EL (cell line): ENCODE data around the gene NCK2.

Experiments used
- DNase-seq: peaks from one replicate; pipeline ENCODE4 v3.0.0-alpha.2; 2016

Gene NCK2

GRCh38 chr2:105877945-105878344 is 133.2 kb downstream of the NCK2 start:
- no peak for DNase-seq

GRCh38 chr2:105879106-105879802 is 134.5 kb downstream of the NCK2 start:
- no peak for DNase-seq

GRCh38 chr2:105879803-105880300 is 135.1 kb downstream of the NCK2 start:
- DNase-seq: no peak

GRCh38 chr2:105880637-105881036 is 135.9 kb downstream of the NCK2 start:
- no peak for DNase-seq

- no peak for DNase-seq
Measured at GRCh38 chr2:105881286-105882136, 136.8 kb downstream of the NCK2 start.

GRCh38 chr2:105882341-105882740 is 137.6 kb downstream of the NCK2 start:
- DNase-seq: no peak

- DNase-seq: no peak
Measured at GRCh38 chr2:105882920-105883435, 138.3 kb downstream of the NCK2 start.

- DNase-seq: no peak
Measured at GRCh38 chr2:105883911-105884694, 139.4 kb downstream of the NCK2 start.

- DNase-seq: no peak
Measured at GRCh38 chr2:105885456-105885855, 140.7 kb downstream of the NCK2 start.

- peak; percentile 43 for DNase-seq
Measured at GRCh38 chr2:105886029-105886454, 141.3 kb downstream of the NCK2 start.

GRCh38 chr2:105886687-105887086 is 142.0 kb downstream of the NCK2 start:
- DNase-seq: no peak

GRCh38 chr2:105887256-105887655 is 142.5 kb downstream of the NCK2 start:
- DNase-seq: no peak

GRCh38 chr2:105888625-105889024 is 143.9 kb downstream of the NCK2 start:
- peak; percentile 10 for DNase-seq

- DNase-seq: no peak
Measured at GRCh38 chr2:105889046-105889445, 144.3 kb downstream of the NCK2 start.

GRCh38 chr2:105890111-105890510 is 145.4 kb downstream of the NCK2 start:
- DNase-seq: no peak

- no peak for DNase-seq
Measured at GRCh38 chr2:105890856-105891255, 146.1 kb downstream of the NCK2 start.

GRCh38 chr2:105893011-105893995 is 148.6 kb downstream of the NCK2 start:
- peak; percentile 8 for DNase-seq

- no peak for DNase-seq
Measured at GRCh38 chr2:105894327-105894944, 149.7 kb downstream of the NCK2 start.

GRCh38 chr2:105895990-105896764 is 151.5 kb downstream of the NCK2 start:
- no peak for DNase-seq

- DNase-seq: no peak
Measured at GRCh38 chr2:105896765-105897163, 152.1 kb downstream of the NCK2 start.
